K562 (cell line): Measurements from ENCODE around the gene PXN. TPM values are rescaled to one million over a fixed set of nuclear protein-coding genes. Genes with fewer than 3 reads are reported as not detected.

ENCODE experiments used
- DDX20 ChIP-seq: fragments of 450-650 bp; IDR thresholded peaks from 2 replicates; pipeline ENCODE4 v1.6.1; 2016; ENCODE audit warnings: missing genetic modification characterization, low read depth, mild to moderate bottlenecking, missing compliant biosample characterization, moderate library complexity
- FOXK1 ChIP-seq: sonication (generic); formaldehyde crosslinking; IDR thresholded peaks from 2 replicates; pipeline ENCODE4 v1.8.0; 2022; ENCODE audit warnings: missing genetic modification reagents, mild to moderate bottlenecking, borderline replicate concordance
- HMG20A ChIP-seq: fragments of 450-650 bp; formaldehyde crosslinking; conservative IDR thresholded peaks from 2 replicates; pipeline ENCODE4 v1.4.0; 2020; ENCODE audit warnings: mild to moderate bottlenecking, mixed read lengths
- ILF3 ChIP-seq: fragments of 450-650 bp; IDR thresholded peaks from 2 replicates; pipeline ENCODE4 v1.6.1; 2018; ENCODE audit warnings: antibody characterized with exemption, mild to moderate bottlenecking, moderate library complexity, borderline replicate concordance
- L3MBTL2 ChIP-seq: fragments of 450-650 bp; IDR thresholded peaks from 2 replicates; pipeline ENCODE4 v1.6.1; 2016; ENCODE audit warnings: mild to moderate bottlenecking, moderate library complexity
- MEF2D ChIP-seq: conservative IDR thresholded peaks from 2 replicates; pipeline ENCODE4 v1.6.1; 2016; ENCODE audit warnings: low read depth, missing genetic modification characterization, missing compliant biosample characterization
- SP1 ChIP-seq: sonication (generic); formaldehyde crosslinking; IDR thresholded peaks from 2 replicates; pipeline ENCODE4 v1.8.1; 2022; ENCODE audit warnings: mild to moderate bottlenecking, missing genetic modification reagents
- TCF3 ChIP-seq: sonication (generic); formaldehyde crosslinking; IDR thresholded peaks from 2 replicates; pipeline ENCODE4 v1.4.0; 2020; ENCODE audit warnings: mild to moderate bottlenecking, missing genetic modification reagents
- TCF7 ChIP-seq: sonication (generic); IDR thresholded peaks from 2 replicates; pipeline ENCODE4 v1.6.1; 2016; ENCODE audit warnings: antibody characterized with exemption, borderline replicate concordance
- TCFL5 ChIP-seq: fragments of 250-450 bp; sonication (Bioruptor Pico); conservative IDR thresholded peaks from 2 replicates; pipeline ENCODE4 v1.6.1; 2021; ENCODE audit warnings: mild to moderate bottlenecking, moderate library complexity, matching md5 sums
- ZNF696 ChIP-seq: fragments of 250-450 bp; sonication (Bioruptor Pico); conservative IDR thresholded peaks from 2 replicates; pipeline ENCODE4 v1.4.0; 2020; ENCODE audit warnings: mild to moderate bottlenecking, moderate library complexity
- polyA plus RNA-seq, 8 experiments: library from polyadenylated mRNA; depleted of rRNA in 4 of 8; stranded (reverse) in 5 of 8; unstranded in 3 of 8; fragments of >200 nt; fragmentation: Nextera tagmentation in 2 of 8; fragmentation: Illumina TruSeq in 1 of 8; extraction: Ambion mirVana in 2 of 8; extraction: Trizol in 1 of 8; gene quantifications; 2 replicates each; pipeline versions ENCODE4 v1.2.1 to v1.2.3, GENCODE V29; 2011 to 2014; ENCODE audit warnings: inconsistent platforms in 1 of 8, missing spikeins in 1 of 8
- total RNA-seq, 7 experiments: library from RNA; depleted of rRNA in 6 of 7; stranded (reverse); fragments of >200 nt in 6 of 7; fragmentation: Illumina TruSeq in 2 of 7; extraction: Trizol in 2 of 7; gene quantifications; 2 replicates each; pipeline versions ENCODE4 v1.2.1 to v1.2.3, GENCODE V29; 2011 to 2021; ENCODE audit warnings: low replicate concordance in 1 of 7
- TF ChIP-seq, protein P1 (sequence below): fragments of 450-650 bp; formaldehyde crosslinking; IDR thresholded peaks from 2 replicates; pipeline ENCODE4 v1.4.0; 2022; ENCODE audit warnings: missing genetic modification characterization
- TF ChIP-seq, protein P2 (sequence below): fragments of 250-450 bp; sonication (Bioruptor Pico); IDR thresholded peaks from 2 replicates; pipeline ENCODE4 v1.5.1; 2021; ENCODE audit warnings: mild to moderate bottlenecking

Gene PXN
- total and polyA plus RNA-seq, 9 of the 15 experiments (the other 6 are each of a cell fraction or from before 2014, with no cell fraction given) = 4.0 to 74.1 (median 18.6) TPM

DNA sequence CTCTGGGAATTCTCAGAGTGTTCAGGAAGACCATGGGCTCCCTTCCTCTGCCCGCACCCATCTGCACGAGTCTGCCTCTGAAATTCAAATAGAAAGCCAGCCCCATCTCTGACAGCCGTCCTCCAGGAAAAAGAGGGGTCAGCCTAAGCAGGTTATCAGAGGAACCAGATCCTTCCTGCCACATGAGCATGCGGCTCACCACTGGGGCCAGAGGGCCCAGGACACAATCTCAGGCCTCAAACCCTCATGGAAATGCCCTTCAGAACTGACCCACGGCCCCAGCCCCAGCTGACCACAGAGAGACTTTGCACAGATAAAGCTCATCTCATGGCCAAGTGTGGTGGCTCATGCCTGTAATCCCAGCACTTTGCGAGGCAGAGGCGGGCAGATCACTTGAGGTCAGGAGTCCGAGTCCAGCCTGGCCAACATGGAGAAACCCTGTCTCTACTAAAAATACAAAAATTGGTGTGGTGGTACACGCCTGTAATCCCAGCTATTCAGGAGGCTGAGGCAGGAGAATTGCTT is 23.2 kb downstream of the PXN start (continued):
- TF ChIP-seq MEF2D (tag) = 0 out of 2 replicates have a peak, but pooled peaks have one; percentile 29
- TF ChIP-seq, protein P1, sequence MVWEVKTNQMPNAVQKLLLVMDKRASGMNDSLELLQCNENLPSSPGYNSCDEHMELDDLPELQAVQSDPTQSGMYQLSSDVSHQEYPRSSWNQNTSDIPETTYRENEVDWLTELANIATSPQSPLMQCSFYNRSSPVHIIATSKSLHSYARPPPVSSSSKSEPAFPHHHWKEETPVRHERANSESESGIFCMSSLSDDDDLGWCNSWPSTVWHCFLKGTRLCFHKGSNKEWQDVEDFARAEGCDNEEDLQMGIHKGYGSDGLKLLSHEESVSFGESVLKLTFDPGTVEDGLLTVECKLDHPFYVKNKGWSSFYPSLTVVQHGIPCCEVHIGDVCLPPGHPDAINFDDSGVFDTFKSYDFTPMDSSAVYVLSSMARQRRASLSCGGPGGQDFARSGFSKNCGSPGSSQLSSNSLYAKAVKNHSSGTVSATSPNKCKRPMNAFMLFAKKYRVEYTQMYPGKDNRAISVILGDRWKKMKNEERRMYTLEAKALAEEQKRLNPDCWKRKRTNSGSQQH = no peak
- TF ChIP-seq HMG20A (CRISPR knock-in tag) = 0 out of 2 replicates have a peak, but pooled peaks have one; percentile 87
- TF ChIP-seq L3MBTL2 = peak; percentile 92
- peak; percentile 71 for TF ChIP-seq SP1 (CRISPR knock-in tag)
- no peak for TF ChIP-seq TCFL5 (CRISPR knock-in tag)
- TF ChIP-seq, protein P2, sequence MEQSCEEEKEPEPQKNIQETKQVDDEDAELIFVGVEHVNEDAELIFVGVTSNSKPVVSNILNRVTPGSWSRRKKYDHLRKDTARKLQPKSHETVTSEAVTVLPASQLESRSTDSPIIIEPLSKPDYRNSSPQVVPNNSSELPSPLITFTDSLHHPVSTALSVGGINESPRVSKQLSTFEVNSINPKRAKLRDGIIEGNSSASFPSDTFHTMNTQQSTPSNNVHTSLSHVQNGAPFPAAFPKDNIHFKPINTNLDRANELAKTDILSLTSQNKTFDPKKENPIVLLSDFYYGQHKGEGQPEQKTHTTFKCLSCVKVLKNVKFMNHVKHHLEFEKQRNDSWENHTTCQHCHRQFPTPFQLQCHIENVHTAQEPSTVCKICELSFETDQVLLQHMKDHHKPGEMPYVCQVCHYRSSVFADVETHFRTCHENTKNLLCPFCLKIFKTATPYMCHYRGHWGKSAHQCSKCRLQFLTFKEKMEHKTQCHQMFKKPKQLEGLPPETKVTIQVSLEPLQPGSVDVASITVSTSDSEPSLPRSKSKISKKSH (CRISPR knock-in tag) = no peak
- peak; percentile 24; the same call in 1 of the 2 replicates for TF ChIP-seq TCF7
- no peak for TF ChIP-seq DDX20 (tag)
- TF ChIP-seq ZNF696 (CRISPR knock-in tag) = no peak
- no peak for TF ChIP-seq ILF3
- no peak for TF ChIP-seq FOXK1 (CRISPR knock-in tag)
- peak; percentile 98 for TF ChIP-seq TCF3 (CRISPR knock-in tag)
